ENCODE results near the gene LCMT2.

Gene LCMT2

GRCh38 chr15:43275740-43276562 is 54.4 kb downstream of the LCMT2 start:
- no peak for DNase-seq

- DNase-seq, result no peak
Observed at GRCh38 chr15:43274136-43274535, 56.2 kb downstream of the LCMT2 start.

Data from SIG-M5 (cell line).